Activated CD4-positive, alpha-beta memory T cell treated with anti-CD3 and anti-CD28 coated beads for 36 hours (primary cell): Measurements from ENCODE around the gene GTF3C1. TPM values are rescaled to one million over a fixed set of nuclear protein-coding genes. Genes with fewer than 3 reads are reported as not detected.

Source experiments
- CTCF ChIA-PET: fragments of 350-600 bp; sonication (Branson Sonifier 250); formaldehyde crosslinking; loops from one replicate; lab custom pipeline; 2021; ENCODE audit warnings: antibody characterized with exemption, inconsistent platforms; lab: Charles Lee
- POLR2A ChIA-PET: fragments of 350-600 bp; sonication (Branson Sonifier 250); formaldehyde crosslinking; loops from one replicate; lab custom pipeline; 2021; ENCODE audit warnings: antibody characterized with exemption; lab: Charles Lee
- DNase-seq: peaks from one replicate; pipeline ENCODE4 v3.0.0-alpha.2; 2020
- H3K27ac Mint-ChIP-seq: one replicate; pipeline ENCODE4 v1.8.0; 2021; ENCODE audit warnings: mixed read lengths
- H3K27me3 Mint-ChIP-seq: one replicate; pipeline ENCODE4 v1.8.0; 2021; ENCODE audit warnings: mixed read lengths
- H3K36me3 Mint-ChIP-seq: one replicate; pipeline ENCODE4 v1.8.0; 2021; ENCODE audit warnings: mixed read lengths
- H3K4me1 Mint-ChIP-seq: one replicate; pipeline ENCODE4 v1.8.0; 2021; ENCODE audit warnings: low read depth, mixed read lengths
- H3K4me3 Mint-ChIP-seq: one replicate; pipeline ENCODE4 v1.8.0; 2021; ENCODE audit warnings: mild to moderate bottlenecking, mixed read lengths
- H3K9me3 Mint-ChIP-seq: one replicate; pipeline ENCODE4 v1.8.0; 2021; ENCODE audit warnings: mixed read lengths
- intact Hi-C: fragments of 100-400 bp; cut with micrococcal nuclease; formaldehyde crosslinking; loops from one replicate; pipeline ENCODE4 v1.15.1; 2023
- total RNA-seq, 2 experiments: library from RNA; stranded (reverse); gene quantifications; one replicate each; pipeline ENCODE4 v1.2.3, GENCODE V29; 2021

Gene GTF3C1
- total RNA-seq, 2 experiments from 2014 or later: 50.6 to 52.9 TPM

GRCh38 chr16:27531826-27532800 is 17.6 kb downstream of the GTF3C1 start:
- H3K36me3 Mint-ChIP-seq: peaks cover 47% of the 10 kb centered on the region
- CTCF ChIA-PET: no interaction called here

DNA sequence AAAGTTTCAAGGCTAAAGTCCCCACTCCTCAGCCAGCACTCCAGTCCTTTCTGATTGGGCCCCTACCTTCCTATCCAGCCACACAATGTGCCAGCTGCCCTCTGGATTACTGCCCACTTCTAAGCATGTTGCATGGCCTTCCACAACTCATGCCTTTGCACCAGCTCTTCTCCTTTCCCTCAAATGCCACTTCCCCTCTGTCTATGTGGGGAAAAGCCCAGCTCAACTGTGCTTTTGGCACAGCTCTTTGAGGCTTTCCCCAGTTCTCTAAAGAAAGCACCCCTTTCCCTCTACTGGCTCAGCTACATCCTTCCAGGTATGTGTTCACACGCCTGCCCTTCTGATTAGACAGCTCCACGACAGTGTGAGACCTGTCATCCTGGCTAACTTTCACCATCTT is 18.5 kb downstream of the GTF3C1 start:
- intact Hi-C loops: no loop called here
- Mint-ChIP-seq H3K36me3 (peaks cover 46% of the 10 kb centered on the region), H3K4me3 (no peak overlapping the region), H3K4me1 (no peaks in the 10 kb centered on the region), H3K27me3 (no peaks in the 10 kb centered on the region), H3K9me3 (no peaks in the 10 kb centered on the region), H3K27ac (no peak overlapping the region)
- ChIA-PET POLR2A (no interaction called here), CTCF (no interaction called here)
- DNase-seq: no peak

More at GRCh38 chr16:27531826-27532800, 17.6 kb downstream of the GTF3C1 start:
- Mint-ChIP-seq H3K4me3 (no peak overlapping the region), H3K27ac (no peak overlapping the region), H3K27me3 (no peaks in the 10 kb centered on the region), H3K9me3 (no peaks in the 10 kb centered on the region), H3K4me1 (no peaks in the 10 kb centered on the region)
- intact Hi-C loops: no loop called here
- no peak for DNase-seq
- POLR2A ChIA-PET: interaction anchor here (0.9 kb wide), 1 partner anchor 18 kb away, joined by 3 read pairs; the partner anchor contains the start of gene KATNIP

DNA sequence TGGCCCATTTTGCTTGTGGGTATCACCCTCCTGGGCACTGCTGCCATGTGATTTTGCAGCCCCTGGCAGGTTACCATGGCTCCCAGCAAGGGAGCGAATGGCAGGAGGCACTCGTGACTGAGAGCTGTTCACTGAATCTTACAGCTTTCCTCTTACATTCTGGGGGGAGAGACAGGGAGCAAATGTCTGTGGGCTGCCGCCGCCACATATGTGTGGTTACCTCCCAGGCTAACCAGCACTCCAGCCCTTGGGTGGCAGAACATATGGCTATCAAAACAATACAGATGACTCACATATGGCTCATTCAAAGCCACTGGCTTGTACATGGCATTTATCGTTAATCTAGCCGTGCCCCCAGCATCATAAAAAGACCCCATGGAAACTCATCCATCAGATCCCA is 19.8 kb downstream of the GTF3C1 start:
- Mint-ChIP-seq H3K4me1 (no peaks in the 10 kb centered on the region), H3K4me3 (no peak overlapping the region), H3K27me3 (no peaks in the 10 kb centered on the region), H3K36me3 (peaks cover 52% of the 10 kb centered on the region), H3K27ac (no peak overlapping the region), H3K9me3 (no peaks in the 10 kb centered on the region)
- intact Hi-C loops: no loop called here
- ChIA-PET POLR2A (no interaction called here), CTCF (no interaction called here)
- DNase-seq: no peak

- Mint-ChIP-seq H3K27ac (no peak overlapping the region), H3K27me3 (no peaks in the 10 kb centered on the region), H3K36me3 (peaks cover 49% of the 10 kb centered on the region), H3K4me1 (no peaks in the 10 kb centered on the region), H3K4me3 (no peak overlapping the region), H3K9me3 (no peaks in the 10 kb centered on the region)
- CTCF ChIA-PET: interaction anchor here (1.5 kb wide), 1 partner anchor 12 kb away, joined by 5 read pairs; no protein-coding TSS in a partner anchor
- POLR2A ChIA-PET: no interaction called here
- intact Hi-C loops: no loop called here
- no peak for DNase-seq
Measured at GRCh38 chr16:27528294-27528693, 21.4 kb downstream of the GTF3C1 start.

DNA sequence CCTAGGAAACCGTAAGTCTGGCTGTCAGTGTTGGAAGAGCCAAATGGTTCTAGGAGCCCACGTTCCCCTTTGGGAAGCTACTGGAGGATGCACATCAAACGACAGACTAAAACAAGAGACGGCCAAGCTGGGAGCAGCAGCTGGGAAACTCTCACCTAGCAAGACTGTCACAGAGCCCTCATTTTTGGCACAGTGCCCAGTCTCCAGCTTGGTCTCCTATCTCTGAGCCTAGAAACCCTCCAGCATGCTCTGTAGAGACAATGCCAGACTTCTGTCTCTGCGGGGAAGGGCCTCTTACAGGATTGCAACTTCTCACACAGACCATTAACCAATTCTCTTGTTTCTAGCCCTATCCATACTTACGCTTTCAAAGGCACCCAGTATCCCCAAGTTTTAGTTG is 23.5 kb downstream of the GTF3C1 start:
- Mint-ChIP-seq H3K27ac (no peak overlapping the region), H3K4me3 (no peak overlapping the region), H3K27me3 (no peaks in the 10 kb centered on the region), H3K36me3 (peaks cover 39% of the 10 kb centered on the region), H3K4me1 (no peaks in the 10 kb centered on the region), H3K9me3 (no peaks in the 10 kb centered on the region)
- DNase-seq: no peak
- intact Hi-C loops: no loop called here
- ChIA-PET CTCF (interaction anchor here (1.5 kb wide), 1 partner anchor 10 kb away, joined by 7 read pairs; no protein-coding TSS in a partner anchor), POLR2A (no interaction called here)

DNA sequence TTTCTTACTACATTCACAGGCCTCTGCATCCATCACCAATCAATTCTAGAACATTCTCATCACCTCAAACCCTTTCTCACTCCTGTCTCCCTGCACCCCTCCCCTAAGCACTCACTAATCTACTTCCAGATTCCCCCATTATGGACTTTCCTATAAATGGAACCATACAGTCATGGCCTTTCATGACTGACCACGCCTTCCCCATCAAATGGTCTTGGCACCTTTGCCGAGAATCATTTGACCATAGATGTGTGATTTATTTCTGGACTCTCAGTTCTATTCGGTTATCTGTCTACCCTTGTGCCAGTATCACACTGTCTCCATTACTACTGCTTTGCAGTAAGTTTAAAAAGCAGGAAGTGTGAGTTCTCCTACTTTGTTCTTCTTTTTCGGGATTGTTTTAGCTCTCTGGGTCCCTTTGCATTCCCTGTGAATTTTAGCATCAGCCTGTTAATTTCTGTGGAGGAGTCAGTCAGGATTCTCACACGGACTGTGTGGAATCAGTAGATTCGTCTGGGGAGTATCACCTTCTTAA is 27.5 kb downstream of the GTF3C1 start:
- Mint-ChIP-seq H3K36me3 (peaks cover 29% of the 10 kb centered on the region), H3K27me3 (no peaks in the 10 kb centered on the region), H3K27ac (no peak overlapping the region), H3K4me3 (no peak overlapping the region), H3K9me3 (no peaks in the 10 kb centered on the region), H3K4me1 (no peaks in the 10 kb centered on the region)
- no peak for DNase-seq
- POLR2A ChIA-PET: no interaction called here
- intact Hi-C loops: no loop called here
- CTCF ChIA-PET: no interaction called here

DNA sequence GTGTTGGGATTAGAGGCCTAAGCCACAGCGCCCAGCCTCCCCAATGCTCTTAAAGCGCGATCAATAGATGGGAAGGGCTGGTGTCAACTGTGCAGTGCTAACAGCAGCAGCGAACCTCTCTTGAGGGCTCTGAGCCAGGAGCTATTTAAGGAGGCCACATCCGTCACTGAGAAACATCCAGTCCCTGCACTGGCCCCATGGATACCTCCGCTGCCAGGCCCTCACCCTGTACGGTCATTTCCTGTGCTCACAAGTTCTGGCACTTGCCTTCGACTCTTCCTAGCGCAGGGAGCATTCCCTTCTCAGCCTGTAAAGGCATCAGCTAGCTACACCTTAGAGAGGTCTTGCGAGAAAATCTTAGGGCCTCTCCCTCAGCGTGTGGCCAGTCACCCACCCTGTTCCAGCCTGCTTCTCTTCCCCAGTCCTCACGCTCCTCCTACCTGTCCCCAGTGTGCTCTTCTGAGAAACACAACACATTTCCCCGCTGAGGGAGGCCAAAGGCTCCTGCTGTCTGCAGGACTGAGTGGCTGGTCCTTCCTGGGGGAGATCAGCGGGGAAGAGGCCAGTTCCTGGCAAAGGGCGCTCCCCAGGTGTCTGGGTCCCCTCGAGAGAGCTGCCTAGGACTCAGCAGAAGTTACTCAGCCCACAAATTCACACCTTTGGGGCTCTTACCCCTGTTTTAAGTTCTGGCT is 28.6 kb downstream of the GTF3C1 start:
- DNase-seq: no peak
- no peak overlapping the region for H3K27ac Mint-ChIP-seq
- POLR2A ChIA-PET: no interaction called here

GRCh38 chr16:27518226-27518625 is 31.5 kb downstream of the GTF3C1 start:
- H3K27me3 Mint-ChIP-seq: no peaks in the 10 kb centered on the region
- ChIA-PET CTCF (no interaction called here), POLR2A (no interaction called here)
- no peak overlapping the region for H3K27ac Mint-ChIP-seq
- H3K36me3 Mint-ChIP-seq: peaks cover 11% of the 10 kb centered on the region
- no peaks in the 10 kb centered on the region for H3K4me1 Mint-ChIP-seq
- H3K4me3 Mint-ChIP-seq: no peak overlapping the region
- DNase-seq: no peak
- no peaks in the 10 kb centered on the region for H3K9me3 Mint-ChIP-seq
- intact Hi-C loops: no loop called here

More for the DNA sequence above, 28.6 kb downstream of the GTF3C1 start:
- H3K4me3 Mint-ChIP-seq: no peak overlapping the region
- intact Hi-C loops: no loop called here
- H3K27me3 Mint-ChIP-seq: no peaks in the 10 kb centered on the region
- H3K4me1 Mint-ChIP-seq: no peaks in the 10 kb centered on the region
- peaks cover 21% of the 10 kb centered on the region for H3K36me3 Mint-ChIP-seq
- H3K9me3 Mint-ChIP-seq: no peaks in the 10 kb centered on the region
- CTCF ChIA-PET: interaction anchor here (0.6 kb wide), 1 partner anchor 332 kb away, joined by 3 read pairs; no protein-coding TSS in a partner anchor

DNA sequence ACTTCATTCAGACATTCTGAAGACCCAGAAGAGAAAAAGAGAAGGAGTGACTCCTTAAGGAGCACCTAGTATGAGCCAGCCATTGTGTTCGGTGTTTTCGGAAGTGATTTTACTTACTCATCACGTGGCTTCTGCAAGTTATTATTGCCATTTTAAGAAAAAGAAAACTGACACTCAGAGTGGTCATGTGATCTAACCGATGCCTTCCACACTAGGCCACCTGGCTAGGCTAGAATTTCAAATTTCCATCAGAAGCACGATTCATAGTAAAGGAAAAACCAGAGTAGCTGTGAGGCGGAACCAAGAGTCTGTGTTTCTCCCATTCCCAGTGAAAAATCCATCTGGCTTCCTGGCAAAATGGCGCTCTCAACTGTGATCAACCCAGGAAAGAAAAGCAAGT is 32.0 kb downstream of the GTF3C1 start:
- intact Hi-C loops: no loop called here
- no peak overlapping the region for H3K4me3 Mint-ChIP-seq
- no peaks in the 10 kb centered on the region for H3K9me3 Mint-ChIP-seq
- no peak overlapping the region for H3K27ac Mint-ChIP-seq
- no peak for DNase-seq
- POLR2A ChIA-PET: no interaction called here
- peaks cover 13% of the 10 kb centered on the region for H3K36me3 Mint-ChIP-seq
- no peaks in the 10 kb centered on the region for H3K27me3 Mint-ChIP-seq
- CTCF ChIA-PET: no interaction called here
- H3K4me1 Mint-ChIP-seq: no peaks in the 10 kb centered on the region

GRCh38 chr16:27516365-27516764 is 33.3 kb downstream of the GTF3C1 start:
- Mint-ChIP-seq H3K27me3 (no peaks in the 10 kb centered on the region), H3K27ac (no peak overlapping the region), H3K9me3 (no peaks in the 10 kb centered on the region), H3K36me3 (peaks cover 13% of the 10 kb centered on the region), H3K4me3 (no peak overlapping the region), H3K4me1 (no peaks in the 10 kb centered on the region)
- intact Hi-C loops: no loop called here
- ChIA-PET POLR2A (no interaction called here), CTCF (interaction anchor here (0.8 to 2.3 kb wide), 5 partner anchors 10 to 368 kb away, joined by 3 to 7 read pairs (median 3); no protein-coding TSS in a partner anchor)
- DNase-seq: no peak

DNA sequence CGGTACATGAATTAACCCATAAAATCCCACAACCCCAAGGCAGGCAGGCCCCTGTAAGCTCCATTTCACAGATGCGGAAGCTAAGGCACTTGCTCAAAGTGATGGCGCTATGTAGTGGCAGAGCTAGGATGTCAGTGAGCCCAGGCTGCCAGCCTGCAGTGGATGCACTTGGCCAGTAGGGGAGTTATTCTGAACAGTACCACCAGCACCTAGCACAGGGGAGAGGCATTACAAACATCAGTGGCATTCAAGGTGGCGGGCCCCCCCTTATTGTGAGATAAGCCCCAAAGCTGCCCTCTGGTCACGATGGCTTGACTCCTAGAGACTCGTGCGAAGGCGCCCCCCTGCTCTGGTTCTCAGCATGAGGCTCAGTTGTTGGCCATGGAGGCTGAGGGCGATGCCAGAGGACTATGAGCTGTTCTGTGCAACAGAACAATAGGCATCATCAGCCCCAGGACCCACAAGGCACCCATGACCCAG is 33.8 kb downstream of the GTF3C1 start:
- H3K27ac Mint-ChIP-seq: no peak overlapping the region

DNA sequence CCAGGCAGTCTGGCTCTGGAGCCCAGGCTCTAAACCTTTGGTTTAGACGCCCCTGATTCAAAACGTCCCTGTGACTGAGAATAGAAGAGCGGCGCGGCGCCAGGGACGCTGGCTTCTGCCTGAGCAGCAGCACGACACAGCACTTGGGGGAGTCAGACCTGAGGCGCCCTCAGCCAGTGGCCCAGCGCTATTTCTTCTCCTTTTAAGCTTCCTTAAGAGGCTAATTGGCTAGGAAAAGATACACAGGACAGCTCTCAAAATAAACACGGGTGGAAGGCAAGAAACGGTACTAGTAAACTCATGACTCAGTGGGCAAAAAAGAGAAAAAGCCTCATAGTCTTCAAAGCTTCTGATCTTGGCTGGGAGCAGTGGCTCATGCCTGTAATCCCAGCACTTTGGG is 34.9 kb downstream of the GTF3C1 start:
- DNase-seq: no peak
- peaks cover 15% of the 10 kb centered on the region for H3K36me3 Mint-ChIP-seq
- ChIA-PET POLR2A (no interaction called here), CTCF (interaction anchor here (0.8 to 2.3 kb wide), 3 partner anchors 11 to 51 kb away, joined by 3 to 7 read pairs (median 3); no protein-coding TSS in a partner anchor)
- H3K27me3 Mint-ChIP-seq: no peaks in the 10 kb centered on the region
- H3K4me1 Mint-ChIP-seq: no peaks in the 10 kb centered on the region
- H3K9me3 Mint-ChIP-seq: no peaks in the 10 kb centered on the region
- H3K27ac Mint-ChIP-seq: no peak overlapping the region
- intact Hi-C loops: no loop called here
- H3K4me3 Mint-ChIP-seq: no peak overlapping the region

More for the DNA sequence above, 33.8 kb downstream of the GTF3C1 start:
- peaks cover 15% of the 10 kb centered on the region for H3K36me3 Mint-ChIP-seq
- intact Hi-C loops: no loop called here
- H3K9me3 Mint-ChIP-seq: no peaks in the 10 kb centered on the region
- CTCF ChIA-PET: interaction anchor here (0.6 to 2.3 kb wide), 11 partner anchors 8 to 1684 kb away, joined by 3 to 7 read pairs (median 3); no protein-coding TSS in a partner anchor
- peak; percentile 39 for DNase-seq
- H3K4me1 Mint-ChIP-seq: no peaks in the 10 kb centered on the region
- POLR2A ChIA-PET: no interaction called here
- no peak overlapping the region for H3K4me3 Mint-ChIP-seq
- H3K27me3 Mint-ChIP-seq: no peaks in the 10 kb centered on the region
